Astrocyte (in vitro differentiated cells and primary cell): ENCODE results near the gene TSPAN32.

Source experiments
- EZH2 ChIP-seq: IDR thresholded peaks from 2 replicates; pipeline ENCODE4 v1.6.1; 2012; ENCODE audit warnings: mild to moderate bottlenecking, low read length, inconsistent platforms; ENCODE audit not compliant: insufficient read depth
- TF ChIP-seq, protein P1 (sequence below): IDR thresholded peaks from 2 replicates; pipeline ENCODE4 v1.5.1; 2011; ENCODE audit warnings: low read depth, mild to moderate bottlenecking, inconsistent platforms, low read length, moderate library complexity; ENCODE audit not compliant: insufficient read depth

GRCh38 chr11:2289350-2289749 is 12.5 kb upstream of the TSPAN32 start:
- TF ChIP-seq, protein P1, sequence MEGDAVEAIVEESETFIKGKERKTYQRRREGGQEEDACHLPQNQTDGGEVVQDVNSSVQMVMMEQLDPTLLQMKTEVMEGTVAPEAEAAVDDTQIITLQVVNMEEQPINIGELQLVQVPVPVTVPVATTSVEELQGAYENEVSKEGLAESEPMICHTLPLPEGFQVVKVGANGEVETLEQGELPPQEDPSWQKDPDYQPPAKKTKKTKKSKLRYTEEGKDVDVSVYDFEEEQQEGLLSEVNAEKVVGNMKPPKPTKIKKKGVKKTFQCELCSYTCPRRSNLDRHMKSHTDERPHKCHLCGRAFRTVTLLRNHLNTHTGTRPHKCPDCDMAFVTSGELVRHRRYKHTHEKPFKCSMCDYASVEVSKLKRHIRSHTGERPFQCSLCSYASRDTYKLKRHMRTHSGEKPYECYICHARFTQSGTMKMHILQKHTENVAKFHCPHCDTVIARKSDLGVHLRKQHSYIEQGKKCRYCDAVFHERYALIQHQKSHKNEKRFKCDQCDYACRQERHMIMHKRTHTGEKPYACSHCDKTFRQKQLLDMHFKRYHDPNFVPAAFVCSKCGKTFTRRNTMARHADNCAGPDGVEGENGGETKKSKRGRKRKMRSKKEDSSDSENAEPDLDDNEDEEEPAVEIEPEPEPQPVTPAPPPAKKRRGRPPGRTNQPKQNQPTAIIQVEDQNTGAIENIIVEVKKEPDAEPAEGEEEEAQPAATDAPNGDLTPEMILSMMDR, result no peak
- no peak for TF ChIP-seq EZH2
